ENCODE measurements around the gene SYCE1.

SYCE1 gene

DNA sequence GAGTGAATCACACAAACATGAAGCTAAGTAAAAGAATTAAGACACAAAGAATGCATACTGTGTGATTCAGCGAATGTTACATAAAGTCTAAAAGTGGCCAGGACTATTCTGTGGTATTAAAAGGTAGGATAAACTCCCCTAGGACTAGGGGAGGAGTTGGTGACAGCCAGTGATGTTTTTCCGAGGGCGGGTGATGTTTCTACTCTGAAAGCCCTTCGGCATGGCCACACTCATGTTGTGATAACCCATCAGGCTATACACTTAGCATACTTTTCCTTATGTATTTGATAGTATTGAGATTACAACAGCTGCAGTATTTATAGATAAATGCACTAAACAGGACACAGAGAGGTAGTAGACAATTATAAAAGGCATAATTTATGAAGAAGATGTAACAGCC, 54.0 kb downstream of the SYCE1 start:
- DNase-seq, result no peak

DNA sequence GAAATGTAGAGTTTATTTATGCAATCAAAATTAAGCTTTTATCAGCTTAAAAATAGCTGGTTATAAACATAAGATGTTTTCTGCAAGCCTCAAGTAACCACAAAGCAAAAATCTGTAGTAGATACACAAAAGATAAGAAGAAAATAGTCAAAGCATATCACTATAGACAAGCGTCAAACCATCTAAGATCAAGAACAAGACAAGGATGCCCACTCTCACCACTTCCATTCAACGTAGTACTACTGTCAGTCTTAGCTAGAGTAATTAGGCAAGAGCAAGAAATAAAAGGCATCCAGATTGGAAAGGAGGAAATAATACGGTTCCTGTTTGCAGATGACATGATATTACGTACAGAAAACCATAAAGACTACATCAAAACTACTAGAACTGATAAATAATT, 55.7 kb downstream of the SYCE1 start:
- DNase-seq, result no peak

Data from DMS53 (cell line).